Right lobe of liver (tissue), 6 donors: ENCODE data around the gene TWIST2. TPM values are rescaled to one million over a fixed set of nuclear protein-coding genes. Genes with fewer than 3 reads are reported as not detected.

Source experiments
- ATAC-seq, 4 donors: fragments of 200-7000 bp; cut with Tn5 transposase; one replicate each; pipeline ENCODE4 v1.9.1; 2020; ENCODE audit warnings: mild to moderate bottlenecking in 4 of 4, moderate library complexity in 4 of 4
- DNase-seq, 3 donors: peaks; one replicate each; pipeline ENCODE4 v3.0.0-alpha.2; 2020
- H3K27ac ChIP-seq, 3 donors: fragments of 200-600 bp; one replicate each; pipeline ENCODE4 v1.8.0; 2022
- H3K27me3 ChIP-seq, 2 donors: fragments of 200-600 bp; one replicate each; pipeline ENCODE4 v1.8.0; 2022
- H3K36me3 ChIP-seq, 4 donors: fragments of 200-600 bp; sonication (generic) in 1 of 4; one replicate each; pipeline versions ENCODE4 v1.5.1 to v1.8.0; 2017 to 2022; ENCODE audit warnings: control low read depth in 1 of 4
- H3K4me1 ChIP-seq, 4 donors: fragments of 200-600 bp; sonication (generic) in 1 of 4; one replicate each; pipeline versions ENCODE4 v1.5.1 to v1.8.0; 2017 to 2022; ENCODE audit warnings: control low read depth in 1 of 4
- H3K4me3 ChIP-seq, 3 donors: fragments of 200-600 bp; one replicate each; pipeline ENCODE4 v1.8.0; 2022
- H3K9me3 ChIP-seq, 4 donors: fragments of 200-600 bp; sonication (generic) in 1 of 4; one replicate each; pipeline versions ENCODE4 v1.5.1 to v1.8.0; 2017 to 2022; ENCODE audit warnings: control low read depth in 1 of 4
- CTCF ChIP-seq, 4 donors: fragments of 200-600 bp in 3 of 4; fragments of 450-650 bp in 1 of 4; IDR thresholded peaks; one replicate each; pipeline versions ENCODE4 v1.5.1 to v1.8.0; 2016 to 2022; ENCODE audit warnings: antibody characterized with exemption in 4 of 4, mild to moderate bottlenecking in 2 of 4
- POLR2A ChIP-seq: fragments of 450-650 bp; IDR thresholded peaks from one replicate; pipeline ENCODE4 v1.6.1; 2017; ENCODE audit warnings: antibody characterized with exemption, mild to moderate bottlenecking
- WGBS: methylation state at CpG from one replicate; pipeline ENCODE4 v1.1.6; 2018; ENCODE audit warnings: low coverage, low lambda C conversion rate; ENCODE audit not compliant: insufficient coverage; ENCODE audit errors: missing lambda C conversion rate; 5-methylcytosine and 5-hydroxymethylcytosine counted together
- intact Hi-C, 2 donors: fragments of 100-400 bp; cut with DNase I; formaldehyde crosslinking; loops; one replicate each; pipeline versions ENCODE4 v1.11.2 to v1.14.1; 2022
- total RNA-seq, 6 experiments: library from RNA; depleted of rRNA in 2 of 6; stranded (reverse); fragments of >200 nt in 2 of 6; fragmentation: NEBNext Ultra II Directional in 3 of 6; extraction: Animal tissue kit (Norgen Biotek cat#: 25700) in 3 of 6; gene quantifications; one replicate each; pipeline versions ENCODE4 v1.1.0 to v1.2.4, GENCODE V29; 2016 to 2023
- donor health status: DM: no; HTN: yes; CAD: no.
- donor health status: DM: no; HTN: no; CAD: no.
- donor health status: DM: no; HTN: no; CAD: no.
- donor health status: DM: no; HTN: yes; CAD: no.
- donor health status: DM: no; HTN: yes; CAD: no.

Gene TWIST2
- total RNA-seq, 6 experiments from 2014 or later: 0.15 to 0.56 (median 0.18) TPM; not detected in 3

DNA sequence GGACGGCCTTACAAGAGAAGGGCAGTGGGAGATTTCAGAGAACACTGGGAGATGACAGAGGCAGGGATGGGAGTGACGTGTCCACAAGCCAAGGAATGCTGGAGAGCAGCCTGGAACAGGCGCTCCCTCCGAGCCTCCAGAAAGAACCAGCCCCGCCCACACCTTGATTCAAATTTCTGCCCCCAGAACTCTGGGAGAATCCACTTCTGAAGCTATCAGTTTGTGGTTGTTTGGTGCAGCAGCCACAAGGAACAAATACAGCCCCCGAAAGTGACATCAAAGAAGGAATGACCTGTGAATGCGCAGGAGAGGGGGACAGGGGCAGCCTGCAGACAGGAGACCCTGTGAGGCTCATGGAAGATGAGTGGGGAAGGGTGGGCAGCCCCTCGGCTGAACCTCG, 67.3 kb downstream of the TWIST2 start:
- no peak for ATAC-seq
- peak in 1 of 3 donors; percentile 19 for DNase-seq
- no peak overlapping the region for H3K27ac ChIP-seq
- WGBS: 57% methylated on average over 4 of the region's 9 CpGs
- H3K27me3 ChIP-seq: no peaks in the 10 kb centered on the region
- no peak for TF ChIP-seq POLR2A
- no peak for TF ChIP-seq CTCF (IDR thresholded peaks at IDR 0.05)
- intact Hi-C loops: no loop called here
- no peaks in the 10 kb centered on the region for H3K36me3 ChIP-seq
- H3K4me3 ChIP-seq: no peak overlapping the region
- no peaks in the 10 kb centered on the region for H3K9me3 ChIP-seq
- H3K4me1 ChIP-seq: no peaks in the 10 kb centered on the region

DNA sequence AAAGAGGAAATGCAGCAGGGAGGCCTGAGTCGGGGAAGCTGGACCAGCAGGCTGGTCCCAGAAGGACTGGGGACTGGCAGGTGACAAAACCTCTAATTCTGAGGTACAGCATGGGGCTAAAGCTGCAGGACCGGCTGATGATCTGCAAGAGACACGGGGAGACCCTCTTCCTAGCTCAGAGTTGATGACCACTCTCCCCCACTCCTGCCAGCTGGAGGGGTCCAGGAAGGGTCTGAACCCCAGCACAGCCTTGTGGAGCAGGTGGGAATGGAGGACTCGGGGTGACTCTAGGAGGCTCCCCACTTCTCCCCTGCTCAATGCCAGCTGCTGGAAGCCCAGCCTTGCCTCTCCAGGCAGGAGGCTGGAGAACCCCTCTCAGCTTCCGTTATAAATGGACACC, 67.7 kb downstream of the TWIST2 start:
- Histone ChIP-seq H3K4me3 (no peak overlapping the region), H3K36me3 (no peaks in the 10 kb centered on the region), H3K4me1 (no peaks in the 10 kb centered on the region), H3K27ac (no peak overlapping the region), H3K27me3 (no peaks in the 10 kb centered on the region), H3K9me3 (no peaks in the 10 kb centered on the region)
- DNase-seq (peak in 2 of 3 donors; percentile 28 to 31), ATAC-seq (no peak)
- TF ChIP-seq CTCF (IDR thresholded peaks at IDR 0.05) (no peak), POLR2A (no peak)
- intact Hi-C loops: no loop called here
- 46% methylated on average over 2 of the region's 5 CpGs for whole genome bisulfite sequencing

DNA sequence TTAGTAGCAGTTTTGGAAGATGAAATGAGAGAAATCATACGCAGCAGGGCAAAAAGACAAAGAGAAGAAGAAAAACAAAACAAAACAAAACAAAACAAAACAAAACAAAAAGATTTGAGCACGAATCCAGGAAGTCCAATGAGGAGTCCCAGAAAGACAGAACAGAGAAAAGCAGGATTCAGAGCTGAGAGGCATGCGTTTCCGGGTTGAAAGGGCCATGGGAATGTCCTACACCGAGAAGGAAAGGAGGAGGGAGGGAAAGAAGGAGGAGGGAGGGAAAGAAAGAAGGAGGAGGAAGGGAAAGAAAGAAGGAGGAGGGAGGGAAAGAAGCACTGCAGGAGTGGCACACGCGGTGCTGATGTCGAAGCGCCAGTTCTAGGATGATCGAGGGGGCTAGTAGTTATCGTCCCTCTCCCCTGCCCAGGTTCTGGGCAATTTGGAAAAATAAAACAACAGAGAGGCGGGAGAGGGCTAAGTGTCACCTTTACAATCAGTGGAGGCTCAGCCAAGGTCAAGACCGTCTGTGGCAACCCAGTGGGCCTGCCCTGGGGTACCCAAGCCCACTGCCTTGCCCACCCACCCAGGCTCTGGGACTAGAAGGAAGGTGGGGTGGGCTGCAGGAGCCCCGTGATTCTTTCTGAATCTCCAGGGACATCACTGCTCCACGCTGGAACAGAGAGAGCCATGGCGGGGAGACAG, 68.4 kb downstream of the TWIST2 start:
- Histone ChIP-seq H3K4me1 (no peaks in the 10 kb centered on the region), H3K4me3 (no peak overlapping the region), H3K27me3 (no peaks in the 10 kb centered on the region), H3K36me3 (no peaks in the 10 kb centered on the region), H3K9me3 (no peaks in the 10 kb centered on the region), H3K27ac (no peak overlapping the region)
- intact Hi-C loops: no loop called here
- TF ChIP-seq POLR2A (no peak), CTCF (IDR thresholded peaks at IDR 0.05) (no peak)
- 58% methylated on average over 13 of the region's 16 CpGs for WGBS
- peak in 1 of 3 donors; percentile 5 for DNase-seq
- no peak for ATAC-seq

DNA sequence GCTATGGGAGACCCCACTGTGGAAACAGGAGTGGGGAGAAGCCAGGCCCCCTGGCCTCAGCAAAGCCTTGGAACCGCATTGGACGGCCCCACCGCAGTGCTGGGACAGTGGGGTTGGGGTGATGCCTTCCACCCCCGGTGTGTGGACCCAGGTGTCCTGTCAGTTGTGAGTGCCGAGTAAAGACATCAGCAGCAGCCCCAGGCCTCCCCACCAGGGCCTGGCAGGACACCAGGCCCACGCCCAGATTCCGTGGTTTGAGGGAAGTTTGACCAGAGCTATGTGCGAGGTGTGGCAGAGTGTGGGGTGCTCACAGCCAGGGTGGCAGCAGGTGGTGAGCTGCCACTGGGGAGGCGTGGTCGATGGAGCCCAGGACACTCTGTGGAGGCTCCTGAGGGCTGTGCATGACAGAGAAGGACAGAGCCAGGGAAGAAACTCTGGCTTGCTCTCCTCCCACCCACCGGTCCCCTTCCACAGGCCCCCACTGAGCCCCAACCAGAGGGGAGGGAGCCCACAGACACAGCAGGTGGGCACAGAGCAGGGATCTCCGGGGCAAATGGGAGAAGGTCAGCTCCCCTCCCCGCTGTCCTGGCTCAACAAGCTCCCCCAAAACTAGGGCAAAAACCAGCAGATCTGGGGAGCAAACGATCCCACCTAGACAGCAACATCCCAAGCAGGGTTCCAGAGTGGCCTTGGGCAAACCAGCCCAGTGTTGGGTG, 69.1 kb downstream of the TWIST2 start:
- Histone ChIP-seq H3K4me1 (no peaks in the 10 kb centered on the region), H3K36me3 (no peaks in the 10 kb centered on the region), H3K9me3 (no peaks in the 10 kb centered on the region), H3K4me3 (no peak overlapping the region), H3K27me3 (no peaks in the 10 kb centered on the region), H3K27ac (no peak overlapping the region)
- DNase-seq (peak in 2 of 3 donors; percentile 31 to 36), ATAC-seq (no peak)
- WGBS: 44% methylated on average over 1 of the region's 14 CpGs
- intact Hi-C loops: no loop called here
- TF ChIP-seq POLR2A: no peak
- TF ChIP-seq CTCF (IDR thresholded peaks at IDR 0.05): no peak
